LNCaP clone FGC (cell line): Measurements from ENCODE around the gene GNA12.
"Not testable (repeated sequence)": the region's sequence is repeated elsewhere in the genome, so short reads cannot be mapped to it uniquely, and the experiment has no call there.

Source experiments
- DNase-seq: peaks from one replicate; pipeline ENCODE4 v3.0.0-alpha.2; 2011; ENCODE audit warnings: low read depth
- H3K4me3 ChIP-seq: 2 replicates; pipeline ENCODE4 v1.5.1; 2011; ENCODE audit warnings: mild to moderate bottlenecking, low read depth, low read length, control low read depth
- TF ChIP-seq, protein P1 (sequence below): IDR thresholded peaks from 2 replicates; pipeline ENCODE4 v1.5.1; 2012; ENCODE audit warnings: mild to moderate bottlenecking; ENCODE audit not compliant: control insufficient read depth, insufficient read depth; ENCODE audit errors: extremely low read depth

The GNA12 gene

DNA sequence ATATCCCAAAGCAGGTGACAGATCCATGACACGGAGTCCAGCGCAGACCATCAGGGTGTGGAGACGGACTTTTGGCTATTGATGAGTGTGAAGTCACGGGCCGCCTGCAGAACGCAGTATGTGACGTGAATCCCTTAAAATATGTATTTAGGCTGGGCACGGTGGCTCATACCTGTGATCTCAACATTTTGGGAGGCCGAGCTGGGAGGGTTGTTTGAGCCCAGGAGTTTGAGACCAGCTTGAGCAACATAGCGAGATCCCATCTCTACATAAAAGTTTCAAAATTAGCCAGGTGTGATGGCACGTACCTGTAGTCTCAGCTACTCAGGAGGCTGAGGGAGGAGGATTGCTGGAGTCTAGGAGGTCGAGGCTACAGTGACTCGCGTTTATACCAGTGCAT, 158.0 kb downstream of the GNA12 start:
- TF ChIP-seq, protein P1, sequence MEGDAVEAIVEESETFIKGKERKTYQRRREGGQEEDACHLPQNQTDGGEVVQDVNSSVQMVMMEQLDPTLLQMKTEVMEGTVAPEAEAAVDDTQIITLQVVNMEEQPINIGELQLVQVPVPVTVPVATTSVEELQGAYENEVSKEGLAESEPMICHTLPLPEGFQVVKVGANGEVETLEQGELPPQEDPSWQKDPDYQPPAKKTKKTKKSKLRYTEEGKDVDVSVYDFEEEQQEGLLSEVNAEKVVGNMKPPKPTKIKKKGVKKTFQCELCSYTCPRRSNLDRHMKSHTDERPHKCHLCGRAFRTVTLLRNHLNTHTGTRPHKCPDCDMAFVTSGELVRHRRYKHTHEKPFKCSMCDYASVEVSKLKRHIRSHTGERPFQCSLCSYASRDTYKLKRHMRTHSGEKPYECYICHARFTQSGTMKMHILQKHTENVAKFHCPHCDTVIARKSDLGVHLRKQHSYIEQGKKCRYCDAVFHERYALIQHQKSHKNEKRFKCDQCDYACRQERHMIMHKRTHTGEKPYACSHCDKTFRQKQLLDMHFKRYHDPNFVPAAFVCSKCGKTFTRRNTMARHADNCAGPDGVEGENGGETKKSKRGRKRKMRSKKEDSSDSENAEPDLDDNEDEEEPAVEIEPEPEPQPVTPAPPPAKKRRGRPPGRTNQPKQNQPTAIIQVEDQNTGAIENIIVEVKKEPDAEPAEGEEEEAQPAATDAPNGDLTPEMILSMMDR = no peak
- H3K4me3 ChIP-seq = no peak overlapping the region
- no peak for DNase-seq

DNA sequence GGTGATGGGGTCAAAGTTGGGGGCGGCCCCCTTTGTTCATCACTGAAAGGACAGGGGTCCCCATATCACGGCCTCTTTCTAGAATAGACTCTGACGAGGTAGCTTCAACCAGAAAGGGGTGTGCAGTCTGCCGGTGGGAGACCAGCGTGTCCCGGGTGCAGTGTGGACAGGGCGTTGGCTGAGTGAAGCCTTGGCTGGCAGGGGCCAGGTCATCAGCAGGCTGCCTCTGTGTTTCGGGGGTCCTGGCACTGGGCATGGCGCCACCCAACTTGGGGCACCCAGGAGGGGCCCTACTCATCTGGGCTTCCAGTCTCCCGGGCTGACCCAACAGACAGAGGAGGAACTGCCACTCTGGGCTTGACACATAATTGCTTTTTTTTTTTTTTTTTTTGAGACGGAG, 159.6 kb downstream of the GNA12 start:
- TF ChIP-seq, protein P1 = no peak
- no peak for DNase-seq
- no peak overlapping the region for H3K4me3 ChIP-seq

DNA sequence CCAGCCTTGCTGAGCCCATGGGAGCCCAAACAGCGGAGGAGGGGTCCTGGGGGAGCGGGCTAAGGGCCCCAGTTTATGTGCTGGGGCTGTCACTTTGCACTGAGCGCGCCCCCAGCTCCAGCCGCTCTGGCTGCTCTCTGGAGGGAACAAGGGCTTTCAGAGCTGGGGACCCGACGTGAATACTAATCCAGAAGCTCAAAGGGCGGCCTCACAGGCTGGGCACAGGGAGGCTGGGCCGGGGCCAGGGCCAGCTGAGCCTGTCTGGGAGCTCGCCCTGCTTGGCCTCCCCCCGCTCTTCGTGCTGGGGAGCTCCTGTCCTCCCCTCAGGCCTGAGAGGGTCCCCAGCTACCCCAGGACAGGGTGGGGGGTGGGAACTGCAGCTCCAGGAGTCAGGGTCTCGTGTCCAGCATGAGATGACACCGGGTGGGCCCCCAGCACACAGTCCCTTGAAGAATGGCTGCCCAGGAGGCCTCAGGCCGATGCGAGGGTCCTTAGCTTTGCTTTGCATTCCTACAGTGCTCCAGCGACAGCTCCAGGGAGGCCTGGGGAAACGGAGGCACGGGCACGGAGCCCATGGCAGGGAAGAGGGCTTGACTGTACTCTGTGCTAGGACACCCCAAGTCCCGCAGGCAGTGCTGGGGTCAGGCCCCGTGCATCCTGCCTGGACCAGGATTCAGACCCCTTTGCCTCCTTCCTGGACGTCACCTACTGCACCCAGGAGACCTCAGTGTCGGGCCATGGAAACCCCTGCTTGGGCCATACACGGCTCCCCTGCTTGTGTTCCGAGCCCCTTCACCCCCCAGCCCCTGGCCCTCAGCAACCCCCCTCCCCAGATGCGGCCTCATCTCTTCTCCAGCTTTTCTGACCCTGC, 161.9 kb downstream of the GNA12 start:
- no peak overlapping the region for H3K4me3 ChIP-seq
- TF ChIP-seq, protein P1 = no peak
- no peak for DNase-seq

DNA sequence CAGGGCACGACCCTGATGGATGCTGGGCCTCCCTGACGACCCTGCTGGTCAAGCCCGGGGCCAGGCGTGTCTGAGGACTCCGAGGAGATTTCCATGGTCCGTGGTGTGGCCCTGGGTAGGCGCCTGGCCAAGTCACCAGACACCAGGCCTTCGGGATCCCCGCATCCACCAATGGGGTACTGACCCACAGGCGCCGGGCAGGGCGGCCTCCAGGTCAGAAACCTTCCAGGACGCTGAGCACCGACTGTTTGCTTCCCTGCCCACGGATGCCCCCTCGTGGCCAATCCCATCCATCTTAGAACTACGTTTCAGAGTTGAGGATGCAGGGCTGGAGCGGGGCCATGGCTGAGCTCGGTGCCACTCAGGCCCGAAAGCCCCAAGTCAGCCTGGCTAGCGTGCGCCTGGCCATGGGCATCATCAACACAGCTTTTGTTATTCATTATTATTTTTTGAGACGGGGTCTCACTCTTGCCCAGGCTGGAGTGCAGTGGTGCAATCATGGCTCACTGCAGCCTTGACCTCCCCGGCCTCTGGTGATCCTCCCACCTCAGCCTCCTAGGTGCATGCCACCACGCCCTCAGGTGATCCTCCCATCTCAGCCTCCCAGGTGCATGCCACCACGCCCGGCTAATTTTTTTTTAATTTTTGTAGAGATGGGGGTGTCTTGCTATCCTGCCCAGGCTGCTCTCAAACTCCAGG, 163.2 kb downstream of the GNA12 start:
- TF ChIP-seq, protein P1 = peak; percentile 90
- H3K4me3 ChIP-seq = no peak overlapping the region
- peak; percentile 43 for DNase-seq

DNA sequence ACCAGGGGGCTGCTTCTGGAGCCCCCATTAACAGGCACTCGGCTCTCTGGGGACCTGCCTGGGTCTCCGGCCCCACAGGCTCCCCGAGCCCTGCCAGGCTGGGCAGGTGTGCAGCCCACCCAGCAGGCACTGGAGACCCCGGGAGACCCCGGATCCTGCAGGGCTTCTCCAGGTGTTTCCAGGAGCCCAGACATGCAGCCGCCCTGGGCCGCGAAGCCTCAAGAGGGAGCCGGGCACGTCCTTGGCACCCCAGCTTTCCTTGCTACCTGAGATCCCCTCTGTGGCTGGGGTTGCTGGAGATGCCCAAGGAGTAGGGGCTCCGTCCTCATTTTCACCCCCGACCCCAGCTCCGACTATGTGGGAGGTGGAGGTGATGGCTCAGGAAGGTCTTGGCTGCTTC, 163.9 kb downstream of the GNA12 start:
- no peak for DNase-seq
- no peak overlapping the region for H3K4me3 ChIP-seq
- TF ChIP-seq, protein P1 = no peak

DNA sequence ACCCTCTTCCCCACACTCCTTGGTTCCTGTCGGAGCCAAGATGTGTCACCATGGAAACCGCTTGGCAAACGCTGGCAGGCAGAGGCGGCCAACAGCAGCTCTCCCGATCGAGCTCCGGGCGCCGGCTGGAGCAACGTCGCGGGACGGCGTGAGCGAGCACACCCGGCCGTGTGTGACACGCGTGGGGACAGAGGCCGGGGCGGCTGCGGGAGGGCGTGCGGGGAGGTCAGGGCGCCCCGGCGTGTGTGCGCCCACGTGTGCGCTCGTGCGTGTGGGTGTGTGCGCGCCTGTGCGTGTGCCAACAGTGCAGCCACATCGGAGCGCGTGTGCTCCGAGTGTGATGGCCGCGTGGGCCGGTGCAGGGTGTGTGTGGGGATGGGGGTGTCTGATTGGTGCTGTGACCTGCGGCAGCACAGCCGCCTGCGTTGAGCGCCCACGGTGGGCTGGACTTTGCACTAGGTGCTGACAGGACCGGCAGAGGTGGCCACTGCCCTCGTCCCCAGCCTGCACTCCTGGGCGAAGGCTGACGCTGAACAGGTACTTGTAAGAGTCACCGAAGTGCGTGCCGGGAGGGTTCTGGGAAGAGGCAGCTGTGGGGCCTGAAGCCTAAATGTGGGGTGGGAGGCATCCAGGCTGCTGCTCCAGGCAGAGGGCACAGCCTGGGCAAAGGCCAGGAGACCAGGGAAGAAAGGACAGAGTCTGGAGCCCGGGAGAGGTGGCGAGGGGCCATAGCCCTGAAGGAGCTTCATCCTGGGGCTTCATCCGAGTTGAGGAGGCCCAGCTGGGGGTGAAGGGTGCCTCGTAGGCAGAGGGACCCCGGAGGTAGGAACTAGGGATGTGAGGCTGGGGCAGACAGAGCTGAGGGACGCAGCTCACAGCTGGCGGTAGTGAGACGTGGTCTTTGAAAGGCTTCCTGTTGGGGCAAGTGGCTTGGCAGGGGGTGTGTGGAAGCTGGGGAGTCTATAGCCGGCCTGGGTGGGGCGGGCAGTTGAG, 164.7 kb downstream of the GNA12 start:
- not testable (repeated sequence) for H3K4me3 ChIP-seq, DNase-seq

DNA sequence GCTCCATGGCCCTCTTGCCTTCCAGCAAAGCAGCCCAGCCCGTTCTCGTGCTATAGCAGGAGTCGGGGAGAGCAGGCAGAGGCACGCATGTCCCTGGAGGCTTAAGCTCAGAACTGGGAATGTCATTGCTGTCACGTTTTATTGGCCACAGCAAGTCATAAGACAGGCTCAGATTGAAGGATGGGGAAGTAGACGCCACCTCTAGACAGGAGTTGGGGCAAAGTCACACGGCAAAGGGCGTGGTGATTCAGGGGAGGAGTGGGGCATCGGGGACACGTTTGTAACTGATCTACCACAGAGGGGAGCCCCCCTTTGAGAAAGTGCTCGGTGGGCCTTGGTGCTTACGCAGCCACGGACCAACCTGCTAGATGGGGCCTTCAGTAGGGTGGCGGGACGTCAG, 165.7 kb downstream of the GNA12 start:
- DNase-seq, H3K4me3 ChIP-seq: not testable (repeated sequence)
